8988T (cell line): ENCODE measurements around the gene GGT5.

ENCODE experiments used
- DNase-seq: peaks from one replicate; pipeline ENCODE4 v3.0.0; 2011

The GGT5 gene

DNA sequence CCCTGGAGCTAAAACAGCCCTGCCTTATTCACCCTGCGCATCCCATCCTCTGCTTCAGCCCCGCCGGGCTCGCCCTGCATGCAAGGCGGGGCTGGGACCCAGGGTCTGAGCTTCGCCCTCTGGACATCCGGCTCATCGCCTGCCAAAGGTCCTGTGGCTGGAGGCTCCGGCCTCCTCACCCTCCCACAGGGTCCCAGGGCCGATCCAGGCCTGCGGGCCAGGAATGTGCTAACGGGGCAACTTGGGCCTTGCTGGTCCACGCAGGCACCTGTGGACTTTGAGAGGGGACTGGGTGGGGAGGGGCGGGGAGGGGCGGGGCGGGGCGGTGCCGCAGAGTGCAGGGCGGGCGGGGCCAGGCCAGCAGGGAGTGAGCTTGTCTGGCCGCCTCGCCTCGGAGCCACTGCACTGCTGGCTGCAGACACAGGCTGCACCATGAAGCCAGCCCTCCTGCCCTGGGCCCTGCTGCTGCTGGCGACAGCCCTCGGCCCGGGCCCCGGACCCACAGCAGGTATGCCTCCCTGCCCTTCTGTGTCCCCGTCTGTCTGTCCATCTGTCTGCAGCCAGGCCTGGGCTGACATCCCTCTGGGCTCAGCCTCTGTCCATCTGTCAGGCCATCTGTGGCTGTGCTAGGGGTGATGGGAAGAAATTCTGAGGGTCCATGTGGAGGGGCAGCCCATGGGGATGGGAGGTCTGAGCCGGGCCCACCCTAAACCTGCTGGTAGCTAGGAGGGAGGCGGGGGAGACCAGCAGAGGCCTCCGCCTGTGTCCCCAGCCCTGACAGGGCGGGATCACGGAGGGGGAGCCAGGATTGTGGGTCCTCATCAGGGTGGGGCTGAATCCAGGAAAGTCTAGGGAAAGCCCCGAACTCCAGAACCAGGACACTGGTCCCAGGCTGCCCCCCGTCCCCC lies 63.5 kb downstream of the GGT5 start, which contains the start of gene SUSD2:
Gene SUSD2 (plus strand): TSS at position 400 of the 908 bp plus-strand sequence. CDS start 33 bp downstream, at position 433.
- no peak for DNase-seq

DNA sequence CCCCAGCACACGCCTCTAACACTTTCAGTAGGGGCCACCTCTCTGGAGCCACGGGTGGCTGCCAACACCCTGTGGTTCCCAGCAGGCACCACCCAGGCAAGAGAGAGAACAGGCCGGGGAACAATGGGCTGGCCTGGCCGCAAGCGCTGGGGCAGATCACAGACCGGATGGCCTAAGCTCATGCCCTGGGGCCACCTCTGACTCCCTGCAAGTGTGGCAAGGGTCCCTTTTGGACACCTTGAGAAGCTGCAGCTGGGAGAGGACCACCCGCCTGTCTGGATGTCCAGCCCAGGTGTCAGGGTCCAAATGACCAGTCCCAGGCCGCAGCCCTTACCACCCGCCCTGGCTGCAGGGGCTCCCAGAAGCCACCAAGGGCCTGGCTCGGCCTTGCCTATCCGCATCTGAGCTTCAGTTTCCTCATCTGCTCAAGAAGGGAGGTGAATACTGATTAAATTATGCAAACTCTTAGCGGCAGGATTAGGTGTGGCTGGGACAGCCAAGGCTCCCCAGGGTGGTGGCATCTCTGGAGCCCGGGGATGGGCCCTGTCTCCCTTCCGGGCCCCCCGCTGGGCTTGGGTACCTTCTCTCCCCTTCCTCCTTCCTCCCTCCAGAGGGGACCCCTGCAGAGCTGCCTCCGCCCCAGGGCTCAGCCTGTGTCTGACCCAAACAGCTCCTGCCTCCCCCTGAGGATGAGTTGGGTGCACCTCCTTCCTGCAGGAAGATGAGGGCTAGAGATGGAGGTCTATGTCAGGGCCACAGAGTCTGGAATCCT lies 64.4 kb downstream of the GGT5 start:
- DNase-seq: no peak

DNA sequence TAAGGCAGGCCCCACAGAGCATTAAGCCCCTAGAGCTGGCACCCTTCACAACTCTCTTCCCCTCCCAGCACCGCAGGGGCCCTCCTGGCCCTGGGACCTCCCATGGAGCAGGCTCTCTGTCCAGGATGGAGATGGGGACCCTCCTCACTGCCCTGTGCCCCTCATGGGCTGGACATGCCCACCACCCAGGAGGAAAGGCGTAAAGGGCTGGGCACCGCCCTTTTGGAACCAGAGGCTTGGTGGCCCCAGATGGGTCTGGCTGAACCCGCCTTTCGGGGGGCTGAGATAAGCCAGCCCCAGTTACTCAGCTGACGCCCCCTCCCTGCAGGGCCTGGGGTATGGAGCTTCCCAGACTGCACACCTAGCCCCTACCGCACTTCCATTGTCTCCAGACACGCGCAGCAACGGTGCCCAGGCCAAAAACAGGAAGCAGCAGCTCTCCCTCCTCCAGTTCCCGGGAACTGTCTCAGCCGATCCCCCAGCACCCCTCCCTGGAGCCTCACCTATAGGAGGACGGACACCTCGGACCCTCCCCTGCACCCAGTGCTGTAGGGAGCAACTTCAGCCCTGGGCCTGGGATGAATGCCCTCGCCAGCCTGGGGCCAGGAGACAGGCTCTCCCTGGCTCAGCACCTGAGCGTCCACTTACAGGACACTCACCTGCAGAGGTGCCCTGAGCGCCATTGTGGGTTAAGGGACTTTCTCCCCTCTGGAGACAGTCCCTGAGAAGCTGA lies 65.2 kb downstream of the GGT5 start:
- DNase-seq: no peak

DNA sequence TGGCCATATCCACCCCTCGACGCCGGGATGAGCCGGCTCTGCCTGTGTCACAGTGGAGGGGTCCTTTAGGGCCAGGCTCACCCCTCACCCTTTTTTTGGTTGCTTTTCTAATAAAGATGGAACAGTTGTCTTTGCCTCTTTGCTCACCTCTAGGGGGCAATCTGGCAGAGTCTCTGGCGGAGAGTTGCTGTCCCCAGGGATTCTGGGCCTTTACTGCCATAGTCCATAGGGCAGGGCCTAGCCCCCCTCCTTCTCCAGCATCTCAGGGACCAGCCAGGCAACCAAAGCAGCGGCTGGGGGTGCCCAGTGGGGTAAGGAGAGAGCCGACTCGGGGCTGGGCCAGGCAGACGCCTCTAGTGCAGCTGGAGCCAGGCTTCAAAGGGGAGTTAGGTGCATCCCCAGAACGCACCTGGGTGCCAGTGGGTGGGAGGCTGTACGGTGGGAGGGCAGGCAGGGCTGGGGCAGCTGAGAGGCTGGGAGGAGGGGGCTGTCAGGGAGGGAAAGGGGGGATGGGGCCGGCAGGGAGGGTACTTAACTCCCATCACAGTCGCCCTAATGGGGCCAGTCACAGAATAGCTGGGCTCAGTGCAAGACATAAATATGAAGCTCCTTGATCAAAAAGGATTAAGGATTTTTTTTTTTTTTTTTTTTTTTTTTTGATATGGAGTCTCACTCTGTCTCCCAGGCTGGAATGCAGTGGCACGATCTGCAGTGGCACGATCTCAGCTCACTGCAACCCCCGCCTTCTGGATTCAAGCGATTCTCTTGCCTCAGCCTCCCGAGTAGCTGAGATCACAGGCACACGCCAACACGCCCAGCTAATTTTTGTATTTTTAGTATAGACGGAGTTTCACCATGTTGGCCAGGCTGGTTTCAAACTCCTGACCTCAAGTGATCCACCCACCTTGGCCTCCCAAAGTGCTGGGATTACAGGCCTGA lies 66.1 kb downstream of the GGT5 start:
- DNase-seq: no peak

DNA sequence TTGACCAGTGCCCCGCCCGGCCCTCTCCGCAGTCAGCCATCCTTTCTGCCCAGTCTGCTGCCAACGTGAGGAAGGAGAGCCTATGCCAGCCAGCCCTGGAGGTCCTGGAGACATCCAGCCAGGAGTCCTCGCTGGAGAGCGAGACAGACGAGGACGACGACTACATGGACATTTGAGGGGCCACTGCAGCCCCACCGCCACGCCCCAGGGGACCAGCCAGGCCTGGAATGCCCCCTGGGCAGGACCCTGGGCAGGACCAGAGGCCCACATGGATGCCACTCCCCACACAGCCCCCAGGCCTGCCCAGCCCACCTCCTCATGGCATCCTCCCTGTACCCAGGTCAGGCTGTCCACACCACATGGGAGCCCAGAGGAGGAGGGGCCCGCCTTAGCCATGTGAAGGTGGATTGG lies 66.9 kb downstream of the GGT5 start:
- DNase-seq: no peak

DNA sequence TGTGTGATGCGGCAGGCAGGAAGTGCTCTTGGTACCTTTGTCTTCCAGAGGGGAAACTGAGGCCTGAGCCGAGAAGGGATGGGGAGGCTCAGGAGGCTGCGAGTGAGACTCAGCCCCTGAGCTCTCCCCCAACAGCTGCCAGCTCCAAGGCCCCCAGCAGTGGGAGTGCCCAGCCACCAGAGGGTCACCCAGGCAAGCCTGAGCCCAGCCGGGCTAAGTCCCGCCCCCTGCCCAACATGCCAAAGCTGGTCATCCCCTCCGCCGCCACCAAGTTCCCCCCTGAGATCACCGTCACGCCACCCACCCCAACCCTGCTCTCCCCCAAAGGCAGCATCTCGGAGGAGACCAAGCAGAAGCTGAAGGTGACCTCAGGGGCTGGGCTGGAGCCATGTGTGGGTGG lies 67.4 kb downstream of the GGT5 start:
- no peak for DNase-seq

DNA sequence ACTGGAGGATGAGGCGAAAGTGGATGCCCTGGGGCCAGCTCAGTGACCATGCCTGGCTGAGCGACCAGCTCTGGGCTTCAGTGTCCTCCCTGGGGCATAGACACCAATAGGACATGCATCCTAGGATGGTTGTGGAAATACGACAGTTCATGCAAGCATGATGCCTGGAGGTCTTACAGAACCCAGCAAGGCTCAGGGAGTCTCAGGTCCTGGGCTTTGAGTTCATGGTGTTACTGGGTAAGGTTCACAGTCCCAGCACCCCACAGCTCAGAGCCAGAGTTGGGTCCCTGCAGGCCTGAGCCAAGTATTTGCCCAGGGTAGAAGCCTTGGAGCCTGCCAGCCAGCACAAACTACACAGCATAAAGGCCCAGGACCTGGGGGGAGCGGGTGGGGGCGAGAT lies 67.8 kb downstream of the GGT5 start:
- no peak for DNase-seq

DNA sequence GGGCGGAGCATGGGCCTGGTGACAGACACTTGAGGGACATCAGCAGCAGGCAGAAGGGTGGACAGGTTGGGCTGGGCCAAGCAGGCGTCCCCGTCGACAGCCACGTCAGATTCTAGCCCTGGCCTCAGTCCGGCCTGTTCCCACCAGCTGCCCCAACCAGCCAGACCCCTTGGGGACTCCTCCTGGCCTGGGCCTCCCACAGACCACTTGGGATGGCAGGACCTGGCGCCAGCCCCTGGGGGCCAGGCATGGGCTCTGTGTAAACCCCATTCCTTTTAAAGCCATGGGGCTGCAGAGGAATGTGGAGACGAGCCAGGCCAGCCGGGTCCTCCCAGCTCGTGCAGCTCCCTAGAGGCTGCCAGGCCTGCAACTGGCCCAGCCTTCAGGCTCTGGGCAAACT lies 68.3 kb downstream of the GGT5 start:
- DNase-seq: no peak

DNA sequence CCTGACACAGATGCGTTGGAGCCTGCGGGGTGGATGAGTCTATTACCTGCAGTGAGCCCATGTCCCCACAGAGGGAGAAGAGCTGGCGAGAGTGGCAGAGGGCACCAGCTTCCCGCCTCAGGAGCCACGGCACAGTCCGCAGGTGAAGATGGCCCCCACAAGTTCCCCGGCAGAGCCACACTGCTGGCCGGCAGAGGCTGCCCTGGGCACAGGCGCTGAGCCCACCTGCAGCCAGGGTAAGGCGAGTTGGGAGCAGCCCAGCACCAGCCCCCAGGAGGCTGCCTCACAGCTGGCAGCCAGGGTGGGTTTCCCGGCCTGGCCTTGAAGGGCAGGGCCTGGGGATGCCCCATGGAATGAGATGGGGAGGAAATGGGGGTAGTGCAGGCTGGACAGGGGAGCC lies 68.8 kb downstream of the GGT5 start:
- DNase-seq: no peak

DNA sequence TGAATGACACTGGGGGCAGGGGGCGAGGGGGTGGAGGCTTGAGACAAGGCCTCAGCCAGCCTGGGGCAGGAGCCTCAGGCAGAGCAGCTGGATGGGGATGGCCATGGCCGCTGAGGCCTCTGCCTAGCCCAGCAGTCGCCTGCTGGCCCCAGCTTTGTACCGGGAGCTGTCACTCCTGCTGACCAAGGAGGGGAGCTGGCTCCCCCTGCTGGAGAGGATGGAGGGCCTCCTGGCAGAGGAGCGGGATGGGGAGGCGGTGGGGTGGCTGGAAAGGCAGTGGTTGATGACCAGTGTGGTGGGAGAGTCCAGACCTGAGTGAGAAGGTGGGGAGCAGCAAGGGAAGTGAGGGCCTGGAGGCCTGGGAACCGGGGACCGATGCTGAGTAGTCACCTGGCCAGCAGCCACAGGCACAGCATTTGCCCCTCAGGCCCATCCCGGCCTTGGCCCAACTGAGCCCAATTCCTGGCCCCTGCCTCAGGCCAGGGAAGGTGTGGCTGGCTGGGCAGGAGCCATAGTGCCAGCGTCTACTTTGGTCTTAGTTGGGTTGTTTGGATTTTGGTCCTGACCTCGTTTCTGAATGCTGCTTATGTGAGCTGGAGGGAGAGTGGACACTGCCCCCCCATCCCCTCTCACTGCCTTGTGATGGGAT lies 69.6 kb downstream of the GGT5 start:
- DNase-seq: peak; percentile 88

DNA sequence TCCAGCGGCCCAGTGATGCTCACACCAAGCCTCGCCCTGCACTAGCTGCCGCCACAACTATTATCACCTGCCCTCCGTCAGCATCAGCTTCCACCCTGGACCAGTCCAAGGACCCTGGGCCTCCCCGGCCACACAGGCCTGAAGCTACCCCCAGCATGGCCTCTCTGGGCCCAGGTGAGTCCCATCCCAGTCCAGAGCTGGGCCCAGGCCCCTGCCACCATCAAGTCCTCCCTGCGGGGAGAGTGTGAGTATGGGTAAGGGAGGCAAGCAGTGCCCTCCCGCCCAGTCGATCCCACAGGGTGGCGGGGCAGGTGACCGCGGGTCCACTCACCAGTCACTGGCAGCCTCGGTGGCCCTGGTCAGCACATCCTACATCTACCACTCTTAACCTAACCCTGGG lies 73.1 kb downstream of the GGT5 start:
- DNase-seq: no peak

DNA sequence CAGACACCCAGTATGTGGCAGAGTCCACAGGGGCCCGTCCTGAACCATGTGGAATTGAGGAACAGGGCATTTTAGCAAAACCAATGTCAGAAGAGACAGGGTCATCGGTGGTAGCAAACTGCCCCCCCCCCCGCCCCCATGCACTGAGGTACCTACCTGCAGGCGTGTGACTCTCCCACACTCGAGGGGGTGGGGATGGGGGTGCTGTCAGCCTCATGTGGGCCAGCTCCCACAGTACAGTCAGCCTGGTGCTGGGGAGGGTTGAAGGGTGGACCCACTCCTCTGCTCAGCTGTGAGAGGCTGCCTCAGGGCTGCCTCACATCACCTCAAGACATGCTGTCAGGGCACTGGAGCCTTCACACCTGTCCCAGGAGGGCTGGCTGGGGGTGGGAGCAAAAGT lies 74.2 kb downstream of the GGT5 start:
- DNase-seq: no peak

DNA sequence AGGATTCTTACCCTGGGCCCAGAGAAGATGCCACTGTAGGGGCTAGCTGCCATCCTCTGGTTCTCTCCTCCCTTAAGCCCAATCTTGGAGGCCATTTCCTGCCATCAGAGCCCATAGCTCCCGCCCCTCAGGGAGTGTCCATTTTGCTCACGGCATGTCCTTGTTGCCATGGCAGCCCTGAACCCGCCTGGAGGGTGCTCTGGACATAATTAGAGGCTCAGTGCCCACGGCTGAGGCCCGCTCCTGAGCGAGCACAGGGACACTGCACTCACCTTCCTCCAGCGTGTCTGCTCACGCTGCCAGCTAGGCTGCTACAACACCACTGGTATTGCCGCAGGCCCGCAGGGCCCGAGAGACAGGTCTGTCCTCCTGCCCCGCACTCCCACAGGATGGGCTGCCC lies 74.7 kb downstream of the GGT5 start:
- DNase-seq: no peak
